ENCODE results near the gene OSTF1. TPM values are rescaled to one million over a fixed set of nuclear protein-coding genes. Genes with fewer than 3 reads are reported as not detected.

Gene OSTF1
- total RNA-seq, 1 donor from 2014 or later, result 71.1 TPM

DNA sequence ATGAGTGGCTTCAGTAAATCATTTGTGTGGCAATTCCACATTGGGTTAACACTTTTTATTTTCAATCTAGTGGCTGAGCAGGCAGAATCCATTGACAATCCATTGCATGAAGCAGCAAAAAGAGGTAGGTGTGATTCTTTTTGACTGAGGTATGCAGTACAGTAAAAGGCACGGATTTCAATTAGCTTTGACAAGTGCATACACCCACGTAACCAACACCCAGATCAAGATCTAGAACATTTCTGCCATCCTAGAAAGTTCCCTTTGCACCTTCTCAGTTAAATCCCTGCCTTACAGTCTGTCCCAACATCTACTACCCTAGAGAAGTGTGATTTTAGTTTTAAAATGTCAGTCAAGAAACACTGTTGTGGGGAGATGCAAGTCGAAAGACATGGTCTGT is 43.4 kb downstream of the OSTF1 start:
- FAIRE-seq (no peak), DNase-seq (ENCODE audit: low read depth) (no peak)
- no peak overlapping the region for H3K4me3 ChIP-seq (ENCODE audit: low read depth, low read length)
- H3K27me3 ChIP-seq (ENCODE audit: control insufficient read depth, insufficient read depth, low read length), result no peaks in the 10 kb centered on the region
- H3K36me3 ChIP-seq (ENCODE audit: control insufficient read depth, insufficient read depth, low read length), result peaks cover 24% of the 10 kb centered on the region
- TF ChIP-seq CTCF (IDR thresholded peaks at IDR 0.05; ENCODE audit: insufficient read depth, low read length, severe bottlenecking), result no peak

DNA sequence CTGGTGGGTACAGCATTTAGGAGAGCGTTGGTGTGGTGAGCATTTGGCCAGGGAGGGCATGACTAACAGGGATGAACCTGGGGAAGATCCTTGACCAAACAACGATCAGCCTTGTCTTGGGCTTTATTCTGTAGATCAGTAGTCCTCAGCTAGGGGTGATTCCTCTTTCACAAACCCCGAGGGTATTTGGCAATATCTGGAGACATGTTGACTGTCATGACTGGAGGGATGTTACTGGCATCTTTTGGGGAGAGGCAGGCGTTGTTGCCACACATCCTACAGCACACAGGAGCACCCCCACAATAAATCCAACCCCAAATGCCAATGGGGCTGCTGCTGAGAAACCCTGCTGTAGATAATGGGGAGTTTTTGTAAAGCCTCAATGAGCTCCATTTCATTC is 43.9 kb downstream of the OSTF1 start:
- Histone ChIP-seq H3K4me3 (ENCODE audit: low read depth, low read length) (no peak overlapping the region), H3K27me3 (ENCODE audit: control insufficient read depth, insufficient read depth, low read length) (no peaks in the 10 kb centered on the region), H3K36me3 (ENCODE audit: control insufficient read depth, insufficient read depth, low read length) (peaks cover 26% of the 10 kb centered on the region)
- DNase-seq (ENCODE audit: low read depth) (no peak), FAIRE-seq (no peak)
- TF ChIP-seq CTCF (IDR thresholded peaks at IDR 0.05; ENCODE audit: insufficient read depth, low read length, severe bottlenecking), result no peak

DNA sequence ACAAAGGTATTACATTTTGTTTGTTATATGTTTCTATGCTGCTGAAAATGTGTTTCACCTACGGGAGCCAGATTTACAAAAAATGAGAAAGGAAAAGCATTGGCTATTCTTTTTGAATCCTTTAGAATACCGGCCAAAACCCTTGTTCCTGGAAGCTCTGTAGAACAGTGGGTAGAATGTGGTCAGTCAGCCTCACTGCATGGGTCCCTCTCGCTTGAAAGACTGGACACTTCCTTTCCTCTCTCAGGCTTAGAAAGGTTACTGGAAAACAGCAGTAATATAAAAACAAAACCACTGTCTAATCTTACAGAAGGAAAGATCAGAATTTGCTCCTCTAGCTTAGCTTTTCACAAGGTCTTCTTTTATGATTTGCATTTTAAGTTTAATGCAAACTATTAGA is 45.1 kb downstream of the OSTF1 start:
- Histone ChIP-seq H3K36me3 (ENCODE audit: control insufficient read depth, insufficient read depth, low read length) (peaks cover 28% of the 10 kb centered on the region), H3K27me3 (ENCODE audit: control insufficient read depth, insufficient read depth, low read length) (no peaks in the 10 kb centered on the region), H3K4me3 (ENCODE audit: low read depth, low read length) (no peak overlapping the region)
- FAIRE-seq, result no peak
- no peak for DNase-seq (ENCODE audit: low read depth)
- TF ChIP-seq CTCF (IDR thresholded peaks at IDR 0.05; ENCODE audit: insufficient read depth, low read length, severe bottlenecking), result no peak

DNA sequence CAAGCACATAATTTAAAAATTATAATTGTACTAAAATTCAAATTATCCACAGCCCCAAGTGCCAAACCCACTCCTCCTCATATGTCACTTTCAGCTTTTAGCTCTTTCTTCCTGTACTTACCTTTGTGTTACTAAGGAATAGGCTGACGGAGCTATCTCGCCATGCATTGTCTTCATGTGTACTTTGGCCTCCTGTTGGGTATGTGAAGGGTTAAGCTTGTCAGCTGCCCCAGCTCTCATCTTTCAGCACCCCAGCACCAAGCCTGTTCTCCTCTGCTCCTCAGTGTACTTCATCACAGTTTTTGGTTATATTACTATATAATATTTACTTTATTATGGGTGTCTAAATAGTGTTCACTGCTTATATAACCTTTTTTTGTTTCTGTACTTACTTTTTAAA is 46.2 kb downstream of the OSTF1 start:
- no peak for FAIRE-seq
- Histone ChIP-seq H3K36me3 (ENCODE audit: control insufficient read depth, insufficient read depth, low read length) (peaks cover 28% of the 10 kb centered on the region), H3K27me3 (ENCODE audit: control insufficient read depth, insufficient read depth, low read length) (no peaks in the 10 kb centered on the region), H3K4me3 (ENCODE audit: low read depth, low read length) (no peak overlapping the region)
- no peak for DNase-seq (ENCODE audit: low read depth)
- no peak for TF ChIP-seq CTCF (IDR thresholded peaks at IDR 0.05; ENCODE audit: insufficient read depth, low read length, severe bottlenecking)

GRCh38 chr9:75138260-75139040 is 50.1 kb downstream of the OSTF1 start:
- FAIRE-seq, result no peak
- Histone ChIP-seq H3K4me3 (ENCODE audit: low read depth, low read length) (no peak overlapping the region), H3K36me3 (ENCODE audit: control insufficient read depth, insufficient read depth, low read length) (peaks cover 18% of the 10 kb centered on the region), H3K27me3 (ENCODE audit: control insufficient read depth, insufficient read depth, low read length) (no peaks in the 10 kb centered on the region)
- TF ChIP-seq CTCF (IDR thresholded peaks at IDR 0.05; ENCODE audit: insufficient read depth, low read length, severe bottlenecking), result no peak
- no peak for DNase-seq (ENCODE audit: low read depth)

GRCh38 chr9:75139201-75139600 is 50.9 kb downstream of the OSTF1 start:
- DNase-seq (ENCODE audit: low read depth), result no peak
- Histone ChIP-seq H3K27me3 (ENCODE audit: control insufficient read depth, insufficient read depth, low read length) (no peaks in the 10 kb centered on the region), H3K36me3 (ENCODE audit: control insufficient read depth, insufficient read depth, low read length) (peaks cover 20% of the 10 kb centered on the region), H3K4me3 (ENCODE audit: low read depth, low read length) (no peak overlapping the region)
- FAIRE-seq, result no peak
- no peak for TF ChIP-seq CTCF (IDR thresholded peaks at IDR 0.05; ENCODE audit: insufficient read depth, low read length, severe bottlenecking)

Data from bronchial epithelial cell (primary cell).